Uterus (tissue), 2 donors: Measurements from ENCODE around the gene MINDY4.

Experiments
- POLR2A ChIP-seq, 2 donors: fragments of 450-650 bp; IDR thresholded peaks; one replicate each; pipeline ENCODE4 v1.6.1; 2016; ENCODE audit warnings: antibody characterized with exemption in 2 of 2, mild to moderate bottlenecking in 1 of 2, moderate library complexity in 1 of 2
- TF ChIP-seq, protein P1 (sequence below), 4 experiments: fragments of 200-600 bp in 2 of 4; fragments of 450-650 bp in 2 of 4; sonication (generic) in 2 of 4; IDR thresholded peaks; one replicate each; pipeline ENCODE4 v1.5.1; 2016 to 2019; ENCODE audit warnings: antibody characterized with exemption in 4 of 4, mild to moderate bottlenecking in 2 of 4, moderate library complexity in 1 of 4

DNA sequence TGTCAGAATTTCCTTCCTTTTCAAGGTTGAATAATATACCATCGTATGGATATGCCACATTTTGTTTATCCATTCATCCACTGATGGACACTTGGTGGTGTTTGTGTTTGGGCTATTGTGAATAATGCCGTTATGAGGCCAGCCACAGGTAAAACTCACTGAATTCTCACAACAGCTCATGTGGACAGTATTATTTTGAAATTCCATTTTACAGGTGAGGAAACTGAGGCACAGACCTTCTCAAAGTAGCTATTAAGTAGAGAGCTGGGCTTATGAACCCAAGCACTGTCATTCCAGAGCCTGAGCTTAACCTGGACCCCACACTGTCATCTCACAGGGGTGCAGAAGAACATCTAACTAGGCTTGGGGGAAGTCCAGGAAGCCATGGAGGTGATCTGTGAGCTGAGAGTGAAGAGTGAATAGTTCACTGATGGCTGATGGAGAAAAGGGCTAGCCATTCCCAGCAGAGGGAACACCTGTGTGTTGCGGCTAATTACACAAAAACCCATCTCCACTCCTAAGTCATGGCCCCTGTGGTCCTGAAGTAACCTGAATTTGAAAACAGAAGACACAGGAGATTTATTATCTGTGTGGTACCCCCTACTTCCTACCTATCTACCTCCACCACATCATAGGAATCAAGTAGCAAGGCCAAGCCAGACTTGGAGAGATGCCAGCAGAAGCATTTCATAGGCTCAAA lies 10.6 kb upstream of the MINDY4 start:
- no peak for TF ChIP-seq POLR2A (IDR thresholded peaks at IDR 0.05)
- TF ChIP-seq, protein P1, sequence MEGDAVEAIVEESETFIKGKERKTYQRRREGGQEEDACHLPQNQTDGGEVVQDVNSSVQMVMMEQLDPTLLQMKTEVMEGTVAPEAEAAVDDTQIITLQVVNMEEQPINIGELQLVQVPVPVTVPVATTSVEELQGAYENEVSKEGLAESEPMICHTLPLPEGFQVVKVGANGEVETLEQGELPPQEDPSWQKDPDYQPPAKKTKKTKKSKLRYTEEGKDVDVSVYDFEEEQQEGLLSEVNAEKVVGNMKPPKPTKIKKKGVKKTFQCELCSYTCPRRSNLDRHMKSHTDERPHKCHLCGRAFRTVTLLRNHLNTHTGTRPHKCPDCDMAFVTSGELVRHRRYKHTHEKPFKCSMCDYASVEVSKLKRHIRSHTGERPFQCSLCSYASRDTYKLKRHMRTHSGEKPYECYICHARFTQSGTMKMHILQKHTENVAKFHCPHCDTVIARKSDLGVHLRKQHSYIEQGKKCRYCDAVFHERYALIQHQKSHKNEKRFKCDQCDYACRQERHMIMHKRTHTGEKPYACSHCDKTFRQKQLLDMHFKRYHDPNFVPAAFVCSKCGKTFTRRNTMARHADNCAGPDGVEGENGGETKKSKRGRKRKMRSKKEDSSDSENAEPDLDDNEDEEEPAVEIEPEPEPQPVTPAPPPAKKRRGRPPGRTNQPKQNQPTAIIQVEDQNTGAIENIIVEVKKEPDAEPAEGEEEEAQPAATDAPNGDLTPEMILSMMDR (IDR thresholded peaks at IDR 0.05): no peak
